ENCODE results near the gene PRKAR1A. TPM values are rescaled to one million over a fixed set of nuclear protein-coding genes. Genes with fewer than 3 reads are reported as not detected.

The PRKAR1A gene
- total RNA-seq, 1 experiment from 2014 or later: 174 TPM

DNA sequence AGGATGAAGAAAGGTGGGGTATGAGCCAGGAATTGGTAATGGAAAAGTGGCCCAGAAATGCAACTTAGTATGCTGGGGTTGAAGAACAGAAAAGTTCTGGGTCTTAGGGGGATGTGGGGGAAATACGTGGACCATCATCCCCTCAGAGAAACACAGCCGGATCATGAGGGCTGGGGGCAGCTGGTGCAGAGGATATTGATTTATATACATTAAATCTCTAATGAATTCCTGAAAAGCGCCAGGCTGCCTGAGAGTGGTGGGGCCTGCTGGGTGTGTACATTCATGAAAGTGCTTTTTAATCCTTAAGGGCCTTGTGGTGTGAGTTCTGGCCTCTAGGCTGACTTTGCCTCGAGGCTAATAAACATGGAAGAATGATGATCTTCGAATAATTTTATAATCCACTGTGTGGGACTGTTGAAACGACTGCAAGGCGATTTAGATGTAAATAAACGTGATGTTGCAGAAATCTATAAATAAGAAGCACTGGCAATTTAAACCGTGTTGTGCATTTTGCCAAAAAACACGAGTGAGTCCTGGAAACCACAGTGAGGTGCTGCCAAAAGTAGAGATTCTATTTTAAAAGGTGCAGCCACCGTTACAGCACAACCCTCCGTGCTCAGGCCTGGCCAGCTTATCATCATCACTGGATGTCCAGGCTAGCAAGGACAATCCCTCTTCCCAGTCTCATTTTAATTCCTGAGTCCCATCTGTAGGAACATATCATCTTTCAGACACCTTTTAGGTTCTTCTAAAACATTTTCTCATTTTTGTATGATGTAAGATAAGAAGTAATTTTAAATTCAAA is 32.1 kb downstream of the PRKAR1A start:
- no TSS peak for BruUV-seq (replicated peaks)
- CTCF ChIA-PET: no interaction called here
- POLR2A ChIA-PET: no interaction called here
- H3K27ac ChIP-seq (ENCODE audit: low read length): no peak overlapping the region
- intact Hi-C loops (cut with micrococcal nuclease; ENCODE audit: unreplicated experiment) (no loop called here), in situ Hi-C loops (cut with HindIII; ENCODE audit: low pct_unique_long_range_greater_than_20kb, low sequenced_read_pairs) (no loop called here)
- DNase-seq (ENCODE audit: low read depth, low spot score) (no peak), ATAC-seq (no peak)
- H3K36me3 ChIP-seq (ENCODE audit: control insufficient read depth, insufficient read depth, low read length): no peaks in the 10 kb centered on the region
- H3K4me1 ChIP-seq (ENCODE audit: control insufficient read depth, insufficient read depth, low read length): no peaks in the 10 kb centered on the region
- H3K9me3 ChIP-seq (ENCODE audit: control insufficient read depth, insufficient read depth, low read depth, low read length): no peaks in the 10 kb centered on the region
- no peak overlapping the region for H3K4me3 ChIP-seq (ENCODE audit: low read depth in 2 of 2, low read length in 2 of 2)
- TF ChIP-seq SIN3A (IDR thresholded peaks at IDR 0.05; ENCODE audit: borderline replicate concordance, insufficient read depth, low read depth, low read length) (no peak), POLR2AphosphoS5 (IDR thresholded peaks at IDR 0.05; ENCODE audit: low read depth, low read length) (no peak), TCF7L2 (IDR thresholded peaks at IDR 0.05; ENCODE audit: low read depth, low read length) (no peak)
- TF ChIP-seq, protein P1, sequence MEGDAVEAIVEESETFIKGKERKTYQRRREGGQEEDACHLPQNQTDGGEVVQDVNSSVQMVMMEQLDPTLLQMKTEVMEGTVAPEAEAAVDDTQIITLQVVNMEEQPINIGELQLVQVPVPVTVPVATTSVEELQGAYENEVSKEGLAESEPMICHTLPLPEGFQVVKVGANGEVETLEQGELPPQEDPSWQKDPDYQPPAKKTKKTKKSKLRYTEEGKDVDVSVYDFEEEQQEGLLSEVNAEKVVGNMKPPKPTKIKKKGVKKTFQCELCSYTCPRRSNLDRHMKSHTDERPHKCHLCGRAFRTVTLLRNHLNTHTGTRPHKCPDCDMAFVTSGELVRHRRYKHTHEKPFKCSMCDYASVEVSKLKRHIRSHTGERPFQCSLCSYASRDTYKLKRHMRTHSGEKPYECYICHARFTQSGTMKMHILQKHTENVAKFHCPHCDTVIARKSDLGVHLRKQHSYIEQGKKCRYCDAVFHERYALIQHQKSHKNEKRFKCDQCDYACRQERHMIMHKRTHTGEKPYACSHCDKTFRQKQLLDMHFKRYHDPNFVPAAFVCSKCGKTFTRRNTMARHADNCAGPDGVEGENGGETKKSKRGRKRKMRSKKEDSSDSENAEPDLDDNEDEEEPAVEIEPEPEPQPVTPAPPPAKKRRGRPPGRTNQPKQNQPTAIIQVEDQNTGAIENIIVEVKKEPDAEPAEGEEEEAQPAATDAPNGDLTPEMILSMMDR (IDR thresholded peaks at IDR 0.05): no peak
- TF ChIP-seq, protein P2, sequence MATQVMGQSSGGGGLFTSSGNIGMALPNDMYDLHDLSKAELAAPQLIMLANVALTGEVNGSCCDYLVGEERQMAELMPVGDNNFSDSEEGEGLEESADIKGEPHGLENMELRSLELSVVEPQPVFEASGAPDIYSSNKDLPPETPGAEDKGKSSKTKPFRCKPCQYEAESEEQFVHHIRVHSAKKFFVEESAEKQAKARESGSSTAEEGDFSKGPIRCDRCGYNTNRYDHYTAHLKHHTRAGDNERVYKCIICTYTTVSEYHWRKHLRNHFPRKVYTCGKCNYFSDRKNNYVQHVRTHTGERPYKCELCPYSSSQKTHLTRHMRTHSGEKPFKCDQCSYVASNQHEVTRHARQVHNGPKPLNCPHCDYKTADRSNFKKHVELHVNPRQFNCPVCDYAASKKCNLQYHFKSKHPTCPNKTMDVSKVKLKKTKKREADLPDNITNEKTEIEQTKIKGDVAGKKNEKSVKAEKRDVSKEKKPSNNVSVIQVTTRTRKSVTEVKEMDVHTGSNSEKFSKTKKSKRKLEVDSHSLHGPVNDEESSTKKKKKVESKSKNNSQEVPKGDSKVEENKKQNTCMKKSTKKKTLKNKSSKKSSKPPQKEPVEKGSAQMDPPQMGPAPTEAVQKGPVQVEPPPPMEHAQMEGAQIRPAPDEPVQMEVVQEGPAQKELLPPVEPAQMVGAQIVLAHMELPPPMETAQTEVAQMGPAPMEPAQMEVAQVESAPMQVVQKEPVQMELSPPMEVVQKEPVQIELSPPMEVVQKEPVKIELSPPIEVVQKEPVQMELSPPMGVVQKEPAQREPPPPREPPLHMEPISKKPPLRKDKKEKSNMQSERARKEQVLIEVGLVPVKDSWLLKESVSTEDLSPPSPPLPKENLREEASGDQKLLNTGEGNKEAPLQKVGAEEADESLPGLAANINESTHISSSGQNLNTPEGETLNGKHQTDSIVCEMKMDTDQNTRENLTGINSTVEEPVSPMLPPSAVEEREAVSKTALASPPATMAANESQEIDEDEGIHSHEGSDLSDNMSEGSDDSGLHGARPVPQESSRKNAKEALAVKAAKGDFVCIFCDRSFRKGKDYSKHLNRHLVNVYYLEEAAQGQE (IDR thresholded peaks at IDR 0.05; ENCODE audit: insufficient read depth in 1 of 2, low read depth in 2 of 2, low read length in 1 of 2): no peak
- H3K27me3 ChIP-seq (ENCODE audit: control insufficient read depth, insufficient read depth, low read length): no peaks in the 10 kb centered on the region

DNA sequence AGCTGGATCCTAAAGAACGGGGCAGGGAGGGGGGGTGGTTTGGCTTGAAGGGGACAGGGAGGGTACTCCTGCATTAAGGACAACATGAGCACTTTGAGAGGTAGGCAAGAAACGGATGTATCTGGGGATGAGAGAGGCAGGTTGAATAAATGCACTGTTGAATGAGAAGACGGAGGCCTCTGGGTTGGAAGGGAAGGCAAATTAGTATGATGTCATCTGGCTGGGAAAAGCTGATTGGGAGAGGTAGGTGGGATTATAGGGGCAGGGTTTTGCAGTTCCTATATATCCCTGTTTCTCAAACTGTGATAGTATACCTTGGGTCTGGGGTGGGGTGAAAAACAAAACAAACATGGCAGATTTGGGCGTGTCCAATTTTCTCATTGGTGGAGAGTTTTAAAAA is 44.3 kb downstream of the PRKAR1A start:
- intact Hi-C loops (cut with micrococcal nuclease; ENCODE audit: unreplicated experiment): no loop called here
- TF ChIP-seq, protein P2 (IDR thresholded peaks at IDR 0.05; ENCODE audit: insufficient read depth in 1 of 2, low read depth in 2 of 2, low read length in 1 of 2): no peak
- TF ChIP-seq SIN3A (IDR thresholded peaks at IDR 0.05; ENCODE audit: borderline replicate concordance, insufficient read depth, low read depth, low read length) (no peak), POLR2AphosphoS5 (IDR thresholded peaks at IDR 0.05; ENCODE audit: low read depth, low read length) (no peak), TCF7L2 (IDR thresholded peaks at IDR 0.05; ENCODE audit: low read depth, low read length) (no peak)
- TF ChIP-seq, protein P1 (IDR thresholded peaks at IDR 0.05): no peak
- ChIA-PET CTCF (no interaction called here), POLR2A (no interaction called here)
- DNase-seq (ENCODE audit: low read depth, low spot score) (no peak), ATAC-seq (no peak)
- Histone ChIP-seq H3K36me3 (ENCODE audit: control insufficient read depth, insufficient read depth, low read length) (no peaks in the 10 kb centered on the region), H3K27ac (ENCODE audit: low read length) (no peak overlapping the region), H3K4me1 (ENCODE audit: control insufficient read depth, insufficient read depth, low read length) (no peaks in the 10 kb centered on the region), H3K4me3 (ENCODE audit: low read depth in 2 of 2, low read length in 2 of 2) (no peak overlapping the region), H3K9me3 (ENCODE audit: control insufficient read depth, insufficient read depth, low read depth, low read length) (no peaks in the 10 kb centered on the region), H3K27me3 (ENCODE audit: control insufficient read depth, insufficient read depth, low read length) (no peaks in the 10 kb centered on the region)
- in situ Hi-C loops (cut with HindIII; ENCODE audit: low pct_unique_long_range_greater_than_20kb, low sequenced_read_pairs): no loop called here
- BruUV-seq (replicated peaks): no TSS peak
